ENCODE data around the gene SIK2.

Gene SIK2

DNA sequence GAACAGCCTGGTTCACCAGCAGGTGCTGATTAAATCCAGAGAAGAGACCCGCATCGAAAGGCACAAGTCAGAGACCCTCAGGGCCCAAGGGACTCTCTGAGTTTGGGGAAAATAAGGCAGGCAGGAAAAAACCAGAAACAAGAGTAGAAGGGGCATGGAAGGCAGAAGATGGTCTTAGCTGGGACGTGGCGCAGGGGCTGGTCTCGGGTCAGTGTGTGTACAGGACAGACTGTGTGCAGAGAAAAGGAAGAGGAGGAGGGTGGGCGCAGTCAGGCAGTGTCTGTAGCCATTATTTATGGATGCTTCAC is 132.7 kb downstream of the SIK2 start:
- no peak for DNase-seq (ENCODE audit: low spot score)

DNA sequence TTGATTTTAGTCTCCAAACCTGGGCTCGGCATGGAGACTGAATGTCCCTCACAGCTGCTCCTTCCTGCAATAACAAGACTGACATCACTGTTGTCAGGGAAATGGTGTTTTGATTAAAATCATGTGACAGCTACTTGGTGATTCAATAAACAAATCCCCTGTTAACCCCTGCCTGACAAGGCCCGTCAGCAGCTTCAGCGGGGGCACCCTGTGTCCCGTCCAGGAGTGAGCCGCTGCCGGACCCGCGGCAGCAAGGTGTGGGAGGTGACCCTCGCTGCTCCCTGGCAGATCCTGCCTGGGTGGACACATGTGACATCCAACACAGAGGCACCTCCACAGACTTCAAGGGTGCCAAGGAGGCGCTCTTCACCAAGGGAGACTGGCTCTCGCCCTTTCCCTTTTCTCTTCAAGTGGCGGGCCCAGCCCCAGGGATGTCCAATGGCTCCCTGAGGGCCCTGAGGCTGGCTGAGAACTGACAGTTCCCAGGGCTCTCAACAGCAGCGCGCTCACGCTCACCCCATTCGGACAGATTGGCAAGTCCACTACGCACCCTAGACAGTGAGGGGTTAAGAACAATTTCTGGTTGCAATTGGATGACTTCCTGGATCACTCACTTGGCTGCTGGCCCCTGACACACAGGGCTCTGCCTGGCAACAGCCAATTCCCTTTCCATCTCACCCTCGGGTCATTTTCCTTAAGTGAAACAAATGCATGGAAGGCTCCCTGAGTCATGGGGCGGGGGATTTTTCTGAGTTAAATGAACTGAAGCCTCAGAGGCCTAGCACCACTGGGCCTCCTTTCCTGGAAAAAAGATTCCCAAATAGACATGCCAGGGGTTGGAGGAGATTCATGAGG is 133.2 kb downstream of the SIK2 start:
- TF ChIP-seq, protein P1, sequence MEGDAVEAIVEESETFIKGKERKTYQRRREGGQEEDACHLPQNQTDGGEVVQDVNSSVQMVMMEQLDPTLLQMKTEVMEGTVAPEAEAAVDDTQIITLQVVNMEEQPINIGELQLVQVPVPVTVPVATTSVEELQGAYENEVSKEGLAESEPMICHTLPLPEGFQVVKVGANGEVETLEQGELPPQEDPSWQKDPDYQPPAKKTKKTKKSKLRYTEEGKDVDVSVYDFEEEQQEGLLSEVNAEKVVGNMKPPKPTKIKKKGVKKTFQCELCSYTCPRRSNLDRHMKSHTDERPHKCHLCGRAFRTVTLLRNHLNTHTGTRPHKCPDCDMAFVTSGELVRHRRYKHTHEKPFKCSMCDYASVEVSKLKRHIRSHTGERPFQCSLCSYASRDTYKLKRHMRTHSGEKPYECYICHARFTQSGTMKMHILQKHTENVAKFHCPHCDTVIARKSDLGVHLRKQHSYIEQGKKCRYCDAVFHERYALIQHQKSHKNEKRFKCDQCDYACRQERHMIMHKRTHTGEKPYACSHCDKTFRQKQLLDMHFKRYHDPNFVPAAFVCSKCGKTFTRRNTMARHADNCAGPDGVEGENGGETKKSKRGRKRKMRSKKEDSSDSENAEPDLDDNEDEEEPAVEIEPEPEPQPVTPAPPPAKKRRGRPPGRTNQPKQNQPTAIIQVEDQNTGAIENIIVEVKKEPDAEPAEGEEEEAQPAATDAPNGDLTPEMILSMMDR (IDR thresholded peaks at IDR 0.05; ENCODE audit: borderline replicate concordance, control extremely low read depth, extremely low read depth, insufficient read depth, missing control alignments) = no peak
- in situ Hi-C loops (cut with MboI; ENCODE audit: low sequenced_read_pairs, unreplicated experiment) = no loop called here

More for the DNA sequence above, 132.7 kb downstream of the SIK2 start:
- in situ Hi-C loops (cut with MboI; ENCODE audit: low sequenced_read_pairs, unreplicated experiment) = no loop called here
- TF ChIP-seq, protein P1 (IDR thresholded peaks at IDR 0.05; ENCODE audit: borderline replicate concordance, control extremely low read depth, extremely low read depth, insufficient read depth, missing control alignments) = no peak

DNA sequence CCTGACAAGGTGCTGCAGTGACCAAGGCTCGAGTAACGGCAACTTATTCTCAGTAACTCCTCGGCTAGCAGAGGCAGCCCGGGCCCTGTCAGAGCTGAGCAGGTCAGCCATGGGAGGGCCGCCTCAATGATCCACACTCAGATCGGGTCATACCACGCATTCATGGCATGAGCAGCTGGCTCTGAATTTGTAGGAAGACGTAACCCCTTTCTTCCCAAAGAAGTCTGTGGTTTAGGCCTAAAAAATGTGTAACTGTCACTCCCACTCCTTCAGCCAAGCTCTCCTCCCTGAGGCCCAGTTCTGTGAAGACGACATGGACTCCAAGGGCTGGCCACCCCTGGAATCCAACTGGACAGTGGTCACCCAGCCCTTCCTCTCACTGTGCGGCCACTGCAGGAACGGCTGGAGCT is 133.9 kb downstream of the SIK2 start:
- DNase-seq (ENCODE audit: low spot score) = no peak
- TF ChIP-seq, protein P1 (IDR thresholded peaks at IDR 0.05; ENCODE audit: borderline replicate concordance, control extremely low read depth, extremely low read depth, insufficient read depth, missing control alignments) = no peak
- in situ Hi-C loops (cut with MboI; ENCODE audit: low sequenced_read_pairs, unreplicated experiment) = no loop called here

More for the DNA sequence above, 133.2 kb downstream of the SIK2 start:
- no peak for DNase-seq (ENCODE audit: low spot score)

DNA sequence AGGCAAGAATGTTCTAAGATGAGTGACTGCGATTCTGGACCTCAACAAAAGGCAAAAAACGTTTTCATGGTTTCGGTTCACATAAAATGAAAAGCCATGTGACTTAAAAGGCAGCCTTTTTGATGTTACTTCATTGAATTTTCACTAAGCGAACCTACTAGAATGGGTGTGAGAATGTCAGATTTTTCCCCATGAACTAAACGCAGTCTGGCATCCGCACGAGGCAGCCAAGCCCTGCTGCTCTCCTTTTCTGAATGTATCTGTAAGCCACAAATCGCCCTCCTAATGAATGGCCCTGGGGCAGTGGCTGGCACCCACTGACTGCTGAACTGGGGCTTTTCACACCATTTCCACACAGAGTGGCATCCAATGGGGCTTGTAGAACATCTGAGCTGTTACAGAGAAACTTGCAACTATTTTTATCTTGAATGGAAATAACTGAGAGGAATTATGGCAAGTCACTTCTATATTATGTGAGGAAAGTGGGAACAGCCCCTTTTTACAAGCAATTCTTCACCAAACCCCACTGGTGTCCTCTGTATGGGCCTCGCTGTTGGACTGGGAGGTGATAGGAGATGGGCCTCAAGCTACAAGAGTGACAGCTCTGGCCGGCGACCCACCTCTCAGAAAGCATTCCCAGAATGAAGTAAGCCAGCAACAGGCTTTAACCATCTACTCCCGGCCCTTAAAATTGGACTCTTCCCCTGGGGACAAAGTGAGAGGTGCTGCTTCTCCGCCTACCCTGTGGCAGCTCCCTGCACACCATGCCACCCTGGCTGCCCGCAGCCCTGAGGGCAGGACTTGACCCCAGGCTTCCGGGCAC is 134.6 kb downstream of the SIK2 start:
- TF ChIP-seq, protein P1 (IDR thresholded peaks at IDR 0.05; ENCODE audit: borderline replicate concordance, control extremely low read depth, extremely low read depth, insufficient read depth, missing control alignments) = no peak
- in situ Hi-C loops (cut with MboI; ENCODE audit: low sequenced_read_pairs, unreplicated experiment) = no loop called here
- no peak for DNase-seq (ENCODE audit: low spot score)

DNA sequence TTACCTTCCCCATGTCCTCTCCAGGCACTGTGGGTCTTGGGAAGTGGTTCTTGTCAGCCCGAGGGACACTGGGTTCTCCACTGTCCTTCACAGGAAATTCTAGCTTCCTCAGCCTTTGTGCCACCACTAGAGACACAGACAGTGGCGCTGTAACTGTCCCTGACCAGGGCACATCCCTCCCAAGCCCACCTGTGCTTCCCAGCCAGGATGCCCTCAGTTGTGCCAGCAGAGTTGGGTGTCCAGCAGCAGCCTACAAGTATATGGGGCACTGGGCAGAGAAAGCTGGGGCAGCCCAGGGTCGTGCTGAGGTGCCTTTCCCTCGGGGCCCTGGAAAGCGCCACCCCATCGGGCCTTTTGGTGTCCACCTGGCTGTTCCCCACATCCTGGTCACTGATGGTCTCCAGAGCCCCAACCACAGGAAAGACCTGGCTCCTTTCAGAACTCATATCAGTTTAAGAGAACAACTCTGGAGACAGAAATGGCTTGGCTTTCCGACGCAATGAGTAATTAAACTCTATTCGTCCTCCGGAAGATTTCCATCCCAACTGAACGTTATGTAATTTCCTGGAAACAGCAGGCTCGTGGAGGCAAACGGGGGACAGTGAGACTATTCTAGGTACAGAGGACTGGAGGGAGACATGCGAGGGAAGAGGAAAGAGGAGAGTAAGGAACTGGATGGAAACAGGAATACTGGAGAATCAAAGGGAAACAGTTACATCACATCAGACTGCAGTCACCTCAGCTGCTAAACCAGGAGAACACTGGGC is 135.4 kb downstream of the SIK2 start:
- TF ChIP-seq, protein P1 (IDR thresholded peaks at IDR 0.05; ENCODE audit: borderline replicate concordance, control extremely low read depth, extremely low read depth, insufficient read depth, missing control alignments) = no peak
- in situ Hi-C loops (cut with MboI; ENCODE audit: low sequenced_read_pairs, unreplicated experiment) = no loop called here

DNA sequence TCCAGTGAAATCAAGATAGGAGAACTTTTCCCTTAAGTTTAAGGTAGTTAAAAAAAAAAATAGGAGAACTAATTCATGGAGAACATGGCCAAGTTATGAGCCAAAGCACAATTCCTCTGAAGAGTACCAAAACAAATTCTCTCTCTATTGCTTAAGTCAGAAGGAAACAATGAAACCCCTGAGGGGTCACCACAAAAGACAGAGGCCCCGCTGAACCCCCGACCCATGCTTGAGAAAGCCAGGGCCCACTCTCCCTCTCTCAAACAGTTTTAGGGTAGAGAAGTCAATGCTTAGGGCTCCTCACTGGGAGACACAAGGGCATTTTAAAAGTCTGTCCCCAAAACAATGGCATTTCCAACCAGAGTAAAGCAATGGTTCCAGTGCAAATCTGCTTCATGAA is 137.1 kb downstream of the SIK2 start:
- in situ Hi-C loops (cut with MboI; ENCODE audit: low sequenced_read_pairs, unreplicated experiment) = no loop called here
- TF ChIP-seq, protein P1 (IDR thresholded peaks at IDR 0.05; ENCODE audit: borderline replicate concordance, control extremely low read depth, extremely low read depth, insufficient read depth, missing control alignments) = no peak
- DNase-seq (ENCODE audit: low spot score) = no peak

More for the DNA sequence above, 135.4 kb downstream of the SIK2 start:
- DNase-seq (ENCODE audit: low spot score) = no peak
